Islet precursor cell (in vitro differentiated cells): Measurements from ENCODE around the gene CALN1.
"Not testable (repeated sequence)": the region's sequence is repeated elsewhere in the genome, so short reads cannot be mapped to it uniquely, and the experiment has no call there.

Source experiments
- DNase-seq: peaks from one replicate; pipeline ENCODE4 v3.0.0-alpha.2; 2018

Gene CALN1

GRCh38 chr7:72412121-72412618 lies at the start of gene CALN1:
Gene CALN1, minus strand, starts transcription at chr7:72412338.
- DNase-seq: not testable (repeated sequence)

GRCh38 chr7:72453471-72453870 lies 41.3 kb upstream of the CALN1 start:
- no peak for DNase-seq

- no peak for DNase-seq
Observed at GRCh38 chr7:72447465-72448204, 35.5 kb upstream of the CALN1 start.

- DNase-seq: no peak
Observed at GRCh38 chr7:72446591-72447462, 34.7 kb upstream of the CALN1 start.

- no peak for DNase-seq
Observed at GRCh38 chr7:72446131-72446530, 34.0 kb upstream of the CALN1 start.

- DNase-seq: no peak
Observed at GRCh38 chr7:72445580-72445979, 33.4 kb upstream of the CALN1 start.

GRCh38 chr7:72445075-72445474 lies 32.9 kb upstream of the CALN1 start:
- no peak for DNase-seq

GRCh38 chr7:72444026-72444776 lies 32.1 kb upstream of the CALN1 start:
- no peak for DNase-seq

GRCh38 chr7:72441791-72442190 lies 29.7 kb upstream of the CALN1 start:
- peak; percentile 72 for DNase-seq

- DNase-seq: no peak
Observed at GRCh38 chr7:72438491-72438890, 26.4 kb upstream of the CALN1 start.

- DNase-seq: no peak
Observed at GRCh38 chr7:72437610-72438009, 25.5 kb upstream of the CALN1 start.

- DNase-seq: no peak
Observed at GRCh38 chr7:72437061-72437585, 25.0 kb upstream of the CALN1 start.

GRCh38 chr7:72435925-72436480 lies 23.9 kb upstream of the CALN1 start:
- DNase-seq: no peak

GRCh38 chr7:72435366-72435765 lies 23.2 kb upstream of the CALN1 start:
- DNase-seq: peak; percentile 72

- DNase-seq: no peak
Observed at GRCh38 chr7:72430531-72430930, 18.4 kb upstream of the CALN1 start.

GRCh38 chr7:72429316-72429715 lies 17.2 kb upstream of the CALN1 start:
- DNase-seq: no peak

GRCh38 chr7:72416846-72417245 lies 4.7 kb upstream of the CALN1 start:
- DNase-seq: no peak

- DNase-seq: no peak
Observed at GRCh38 chr7:72415586-72415985, 3.4 kb upstream of the CALN1 start.

- no peak for DNase-seq
Observed at GRCh38 chr7:72413886-72414285, 1.7 kb upstream of the CALN1 start.

GRCh38 chr7:72413290-72413689 lies 1.2 kb upstream of the CALN1 start:
- DNase-seq: no peak

GRCh38 chr7:72411419-72411818 lies 719 bp downstream of the CALN1 start:
- DNase-seq: no peak

- no peak for DNase-seq
Observed at GRCh38 chr7:72409638-72410015, 2.5 kb downstream of the CALN1 start.
